HepG2 (cell line): Measurements from ENCODE around the gene USP5. TPM values are rescaled to one million over a fixed set of nuclear protein-coding genes. Genes with fewer than 3 reads are reported as not detected.

ENCODE experiments used
- E2F2 ChIP-seq: sonication (generic); formaldehyde crosslinking; IDR thresholded peaks from 2 replicates; pipeline ENCODE4 v1.4.0; 2020; ENCODE audit warnings: missing genetic modification reagents, borderline replicate concordance
- GATAD1 ChIP-seq: IDR thresholded peaks from 2 replicates; pipeline ENCODE4 v1.6.1; 2016; ENCODE audit warnings: missing genetic modification reagents, missing compliant biosample characterization
- GTF2F1 ChIP-seq: fragments of 150-350 bp; IDR thresholded peaks from 2 replicates; pipeline ENCODE4 v1.6.1; 2014; ENCODE audit warnings: low read length
- HOXA5 ChIP-seq: sonication (generic); formaldehyde crosslinking; IDR thresholded peaks from 2 replicates; pipeline ENCODE4 v1.4.0; 2020; ENCODE audit warnings: missing genetic modification reagents
- KDM5B ChIP-seq: sonication (generic); formaldehyde crosslinking; IDR thresholded peaks from 2 replicates; pipeline ENCODE4 v1.4.0; 2020; ENCODE audit warnings: missing genetic modification reagents, mild to moderate bottlenecking, borderline replicate concordance
- LRRFIP1 ChIP-seq: sonication (generic); formaldehyde crosslinking; conservative IDR thresholded peaks from 2 replicates; pipeline ENCODE4 v1.4.0; 2020; ENCODE audit warnings: missing genetic modification reagents
- MYPOP ChIP-seq: sonication (generic); formaldehyde crosslinking; IDR thresholded peaks from 2 replicates; pipeline ENCODE4 v1.8.1; 2023; ENCODE audit warnings: mild to moderate bottlenecking, moderate library complexity, missing genetic modification reagents
- PBX3 ChIP-seq: sonication (generic); formaldehyde crosslinking; IDR thresholded peaks from 2 replicates; pipeline ENCODE4 v1.8.1; 2023; ENCODE audit warnings: missing genetic modification reagents, inconsistent platforms, borderline replicate concordance
- PLRG1 ChIP-seq: fragments of 450-650 bp; conservative IDR thresholded peaks from 2 replicates; pipeline ENCODE4 v1.6.1; 2016
- RFX5 ChIP-seq: IDR thresholded peaks from 2 replicates; pipeline ENCODE4 v1.6.1; 2011; ENCODE audit warnings: low read depth, low read length, improper control_type of control experiment
- SOX6 ChIP-seq, 2 experiments: fragments of 450-650 bp in 1 of 2; sonication (generic) in 1 of 2; formaldehyde crosslinking in 1 of 2; IDR thresholded peaks; 2 replicates each; pipeline versions ENCODE4 v1.4.0 to v1.6.1; 2017 to 2020; ENCODE audit warnings: antibody characterized with exemption in 1 of 2, mild to moderate bottlenecking in 1 of 2, missing genetic modification reagents in 1 of 2
- ZBTB25 ChIP-seq: IDR thresholded peaks from 2 replicates; pipeline ENCODE4 v1.6.1; 2018; ENCODE audit warnings: missing genetic modification reagents
- ZNF12 ChIP-seq: sonication (generic); formaldehyde crosslinking; IDR thresholded peaks from 2 replicates; pipeline ENCODE4 v1.5.0; 2020; ENCODE audit warnings: missing genetic modification reagents
- ZNF207 ChIP-seq: fragments of 450-650 bp; IDR thresholded peaks from 2 replicates; pipeline ENCODE4 v1.6.1; 2016; ENCODE audit warnings: antibody characterized with exemption, borderline replicate concordance
- ZNF530 ChIP-seq: sonication (generic); formaldehyde crosslinking; IDR thresholded peaks from 2 replicates; pipeline ENCODE4 v1.5.0; 2020; ENCODE audit warnings: low read depth, mild to moderate bottlenecking, missing genetic modification reagents
- ZNF570 ChIP-seq: sonication (generic); formaldehyde crosslinking; IDR thresholded peaks from 2 replicates; pipeline ENCODE4 v1.4.0; 2020; ENCODE audit warnings: mild to moderate bottlenecking, missing genetic modification reagents, borderline replicate concordance
- polyA plus RNA-seq, 8 experiments: library from polyadenylated mRNA; depleted of rRNA in 3 of 8; stranded (reverse) in 7 of 8; unstranded in 1 of 8; fragments of >200 nt; fragmentation: Illumina TruSeq in 4 of 8; extraction: Trizol in 4 of 8; gene quantifications; 2 replicates each; pipeline versions ENCODE4 v1.2.1 to v1.2.3, GENCODE V29; 2011 to 2016; ENCODE audit warnings: low read depth in 4 of 8, missing spikeins in 1 of 8, mixed read lengths in 1 of 8; ENCODE audit not compliant: insufficient read depth in 1 of 8
- total RNA-seq, 5 experiments: library from RNA; depleted of rRNA; stranded (reverse); fragments of >200 nt; fragmentation: Illumina TruSeq; extraction: Trizol; gene quantifications; 2 replicates each; pipeline ENCODE4 v1.2.3, GENCODE V29; 2016; ENCODE audit warnings: low read depth in 1 of 5
- TF ChIP-seq, protein P1 (sequence below): sonication (generic); formaldehyde crosslinking; IDR thresholded peaks from 2 replicates; pipeline ENCODE4 v1.9.0; 2021; ENCODE audit warnings: missing genetic modification reagents, borderline replicate concordance

The USP5 gene
- total and polyA plus RNA-seq, 2 of the 13 experiments (the other 11 are each of a cell fraction or from before 2014, with no cell fraction given): 39.6 to 56.0 TPM

DNA sequence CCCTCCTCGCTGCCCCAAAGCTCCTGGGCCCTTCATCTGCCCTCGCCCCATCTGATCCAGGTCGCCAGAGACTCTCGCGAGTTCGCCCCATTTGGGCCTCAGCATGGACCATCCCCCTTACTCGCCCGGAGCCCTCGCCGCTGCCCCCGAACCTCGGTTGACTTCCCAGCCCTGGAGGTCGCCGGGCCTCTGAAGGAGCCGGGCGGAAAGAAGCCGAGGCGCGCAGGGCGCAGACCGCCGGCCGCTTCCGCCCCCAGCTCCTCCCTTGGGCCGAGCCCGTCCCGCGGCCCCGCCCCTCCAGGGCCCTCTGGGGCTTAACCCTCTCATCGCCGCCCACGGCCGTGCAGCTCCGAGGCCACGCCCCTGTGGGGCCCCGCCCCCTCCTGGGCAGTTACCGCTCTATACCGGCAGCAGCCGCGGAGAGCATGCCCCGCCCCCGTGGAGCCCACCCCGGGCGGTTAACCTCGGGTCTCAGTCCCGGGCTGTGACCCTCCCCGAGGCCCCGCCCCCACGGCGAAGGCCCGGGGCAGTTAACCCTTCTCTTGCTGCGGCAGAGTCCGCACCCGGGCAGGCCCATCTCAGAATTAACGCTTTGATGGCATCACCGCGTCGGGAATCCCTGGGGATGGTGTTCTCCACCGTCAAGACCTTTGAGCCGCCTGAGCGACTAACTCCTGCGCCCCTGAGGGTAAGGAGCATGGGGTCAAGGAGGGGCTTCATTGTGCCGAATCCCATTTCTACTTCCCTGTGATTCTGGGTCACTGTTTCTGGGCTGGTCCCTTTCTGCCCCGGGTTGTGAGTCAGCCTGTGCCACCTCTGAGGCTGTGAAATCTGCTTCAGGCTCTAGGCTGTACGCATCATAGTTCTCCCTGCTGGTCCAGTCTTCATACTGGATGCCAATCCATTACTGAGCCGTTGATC is 21.4 kb downstream of the USP5 start, which contains the start of gene SPSB2 (continued):
- TF ChIP-seq ZBTB25 (CRISPR knock-in tag): peak; percentile 66; the same call in 1 of the 2 replicates
- TF ChIP-seq, protein P1, sequence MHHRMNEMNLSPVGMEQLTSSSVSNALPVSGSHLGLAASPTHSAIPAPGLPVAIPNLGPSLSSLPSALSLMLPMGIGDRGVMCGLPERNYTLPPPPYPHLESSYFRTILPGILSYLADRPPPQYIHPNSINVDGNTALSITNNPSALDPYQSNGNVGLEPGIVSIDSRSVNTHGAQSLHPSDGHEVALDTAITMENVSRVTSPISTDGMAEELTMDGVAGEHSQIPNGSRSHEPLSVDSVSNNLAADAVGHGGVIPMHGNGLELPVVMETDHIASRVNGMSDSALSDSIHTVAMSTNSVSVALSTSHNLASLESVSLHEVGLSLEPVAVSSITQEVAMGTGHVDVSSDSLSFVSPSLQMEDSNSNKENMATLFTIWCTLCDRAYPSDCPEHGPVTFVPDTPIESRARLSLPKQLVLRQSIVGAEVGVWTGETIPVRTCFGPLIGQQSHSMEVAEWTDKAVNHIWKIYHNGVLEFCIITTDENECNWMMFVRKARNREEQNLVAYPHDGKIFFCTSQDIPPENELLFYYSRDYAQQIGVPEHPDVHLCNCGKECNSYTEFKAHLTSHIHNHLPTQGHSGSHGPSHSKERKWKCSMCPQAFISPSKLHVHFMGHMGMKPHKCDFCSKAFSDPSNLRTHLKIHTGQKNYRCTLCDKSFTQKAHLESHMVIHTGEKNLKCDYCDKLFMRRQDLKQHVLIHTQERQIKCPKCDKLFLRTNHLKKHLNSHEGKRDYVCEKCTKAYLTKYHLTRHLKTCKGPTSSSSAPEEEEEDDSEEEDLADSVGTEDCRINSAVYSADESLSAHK (CRISPR knock-in tag): no peak
- peak; percentile 54; the same call in 1 of the 2 replicates for TF ChIP-seq GATAD1 (CRISPR knock-in tag)
- no peak for TF ChIP-seq HOXA5 (CRISPR knock-in tag)
- peak; percentile 52 for TF ChIP-seq KDM5B (CRISPR knock-in tag)
- no peak for TF ChIP-seq PLRG1
- no peak for TF ChIP-seq E2F2 (CRISPR knock-in tag)
- no peak for TF ChIP-seq RFX5
- peak; percentile 36; the same call in 1 of the 2 replicates for TF ChIP-seq MYPOP (CRISPR knock-in tag)
- TF ChIP-seq PBX3 (CRISPR knock-in tag): no peak
- TF ChIP-seq ZNF207: no peak
- no peak for TF ChIP-seq LRRFIP1 (CRISPR knock-in tag)
- no peak for TF ChIP-seq ZNF570 (CRISPR knock-in tag)
- no peak for TF ChIP-seq GTF2F1
- no peak for TF ChIP-seq SOX6 (IDR thresholded peaks at IDR 0.05)
- peak; percentile 48; the same call in 1 of the 2 replicates for TF ChIP-seq SOX6 (CRISPR knock-in tag; IDR thresholded peaks at IDR 0.05)
- no peak for TF ChIP-seq ZNF530 (CRISPR knock-in tag)
- TF ChIP-seq ZNF12 (CRISPR knock-in tag): no peak
